ENCODE data around the gene ZFHX3. TPM values are rescaled to one million over a fixed set of nuclear protein-coding genes. Genes with fewer than 3 reads are reported as not detected.

Gene ZFHX3
- total RNA-seq, 6 experiments from 2014 or later = 7.1 to 9.4 (median 7.7) TPM

GRCh38 chr16:72853575-72854266, 194.2 kb downstream of the ZFHX3 start:
- no peak for TF ChIP-seq POLR2A (IDR thresholded peaks at IDR 0.05)
- TF ChIP-seq, protein P1, sequence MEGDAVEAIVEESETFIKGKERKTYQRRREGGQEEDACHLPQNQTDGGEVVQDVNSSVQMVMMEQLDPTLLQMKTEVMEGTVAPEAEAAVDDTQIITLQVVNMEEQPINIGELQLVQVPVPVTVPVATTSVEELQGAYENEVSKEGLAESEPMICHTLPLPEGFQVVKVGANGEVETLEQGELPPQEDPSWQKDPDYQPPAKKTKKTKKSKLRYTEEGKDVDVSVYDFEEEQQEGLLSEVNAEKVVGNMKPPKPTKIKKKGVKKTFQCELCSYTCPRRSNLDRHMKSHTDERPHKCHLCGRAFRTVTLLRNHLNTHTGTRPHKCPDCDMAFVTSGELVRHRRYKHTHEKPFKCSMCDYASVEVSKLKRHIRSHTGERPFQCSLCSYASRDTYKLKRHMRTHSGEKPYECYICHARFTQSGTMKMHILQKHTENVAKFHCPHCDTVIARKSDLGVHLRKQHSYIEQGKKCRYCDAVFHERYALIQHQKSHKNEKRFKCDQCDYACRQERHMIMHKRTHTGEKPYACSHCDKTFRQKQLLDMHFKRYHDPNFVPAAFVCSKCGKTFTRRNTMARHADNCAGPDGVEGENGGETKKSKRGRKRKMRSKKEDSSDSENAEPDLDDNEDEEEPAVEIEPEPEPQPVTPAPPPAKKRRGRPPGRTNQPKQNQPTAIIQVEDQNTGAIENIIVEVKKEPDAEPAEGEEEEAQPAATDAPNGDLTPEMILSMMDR (IDR thresholded peaks at IDR 0.05) = no peak
- ATAC-seq (no peak), DNase-seq (no peak)
- no peaks in the 10 kb centered on the region for H3K9me3 ChIP-seq
- no peak overlapping the region for H3K27ac ChIP-seq
- peaks cover 0 to 8% (median 0%) of the 10 kb centered on the region in 4 donors for H3K4me1 ChIP-seq
- WGBS (ENCODE audit: insufficient coverage, low coverage, low lambda C conversion rate, missing lambda C conversion rate) = 74% methylated on average over 4 of the region's 4 CpGs
- no peaks in the 10 kb centered on the region for H3K27me3 ChIP-seq
- intact Hi-C loops (cut with DNase I) = no loop called here
- H3K4me3 ChIP-seq = no peak overlapping the region
- no peaks in the 10 kb centered on the region for H3K36me3 ChIP-seq

GRCh38 chr16:72852421-72852820, 195.5 kb downstream of the ZFHX3 start:
- Histone ChIP-seq H3K27ac (no peak overlapping the region), H3K4me1 (peaks cover 0 to 20% (median 6%) of the 10 kb centered on the region in 4 donors), H3K4me3 (no peak overlapping the region), H3K27me3 (no peaks in the 10 kb centered on the region), H3K36me3 (no peaks in the 10 kb centered on the region), H3K9me3 (no peaks in the 10 kb centered on the region)
- intact Hi-C loops (cut with DNase I) = no loop called here
- ATAC-seq (no peak), DNase-seq (no peak)
- 100% methylated on average over 1 of the region's 1 CpG for WGBS (ENCODE audit: insufficient coverage, low coverage, low lambda C conversion rate, missing lambda C conversion rate)
- TF ChIP-seq, protein P1 (IDR thresholded peaks at IDR 0.05) = no peak
- no peak for TF ChIP-seq POLR2A (IDR thresholded peaks at IDR 0.05)

DNA sequence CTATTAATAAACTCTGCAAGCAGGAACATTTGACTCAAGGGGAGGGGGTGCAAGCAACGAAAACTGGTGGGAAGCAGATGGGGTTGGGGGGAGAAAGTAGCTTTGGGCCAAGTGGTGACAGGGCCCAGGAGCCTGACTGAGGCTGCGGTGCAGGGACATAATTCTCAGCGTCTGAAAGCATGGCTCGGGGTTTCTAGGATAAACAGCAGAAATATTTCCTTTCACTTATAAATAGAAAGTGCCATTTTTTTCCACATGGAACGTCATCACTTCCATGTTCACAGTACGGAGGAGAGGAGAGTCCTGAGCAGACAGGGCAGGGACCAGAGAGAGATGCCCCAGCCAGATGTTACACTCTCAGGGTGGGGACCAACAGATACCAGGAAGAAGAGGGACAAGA, 197.1 kb downstream of the ZFHX3 start:
- WGBS (ENCODE audit: insufficient coverage, low coverage, low lambda C conversion rate, missing lambda C conversion rate) = 52% methylated on average over 6 of the region's 6 CpGs
- Histone ChIP-seq H3K9me3 (no peaks in the 10 kb centered on the region), H3K4me1 (peaks cover 0 to 21% (median 6%) of the 10 kb centered on the region in 4 donors), H3K27ac (peak overlapping the region in 1 of 3 donors; percentile 50), H3K27me3 (no peaks in the 10 kb centered on the region), H3K4me3 (no peak overlapping the region), H3K36me3 (no peaks in the 10 kb centered on the region)
- TF ChIP-seq POLR2A (IDR thresholded peaks at IDR 0.05) = no peak
- TF ChIP-seq, protein P1 (IDR thresholded peaks at IDR 0.05) = no peak
- intact Hi-C loops (cut with DNase I) = no loop called here
- DNase-seq (no peak), ATAC-seq (no peak)

DNA sequence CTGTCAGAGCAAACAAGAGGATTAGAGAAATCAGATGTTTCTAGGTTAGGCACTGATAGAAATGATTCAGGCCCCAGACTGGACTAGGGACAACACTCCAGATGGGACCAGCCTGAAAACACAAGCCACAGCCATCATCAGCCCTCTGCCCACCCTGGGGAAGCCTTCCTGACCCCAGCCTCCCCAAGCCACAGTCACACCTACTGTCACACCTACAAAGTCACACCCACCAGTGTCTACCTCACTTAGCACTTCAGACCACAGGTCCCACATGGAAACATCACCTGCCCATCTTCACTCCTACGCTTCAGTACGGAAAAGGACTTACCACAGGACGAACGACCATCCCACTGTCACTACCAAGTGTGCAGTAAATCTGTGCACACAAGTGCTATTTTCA, 197.9 kb downstream of the ZFHX3 start:
- intact Hi-C loops (cut with DNase I) = no loop called here
- Histone ChIP-seq H3K9me3 (no peaks in the 10 kb centered on the region), H3K27me3 (no peaks in the 10 kb centered on the region), H3K36me3 (no peaks in the 10 kb centered on the region), H3K4me1 (peaks cover 0 to 21% (median 6%) of the 10 kb centered on the region in 4 donors), H3K4me3 (no peak overlapping the region), H3K27ac (no peak overlapping the region)
- no peak for TF ChIP-seq POLR2A (IDR thresholded peaks at IDR 0.05)
- TF ChIP-seq, protein P1 (IDR thresholded peaks at IDR 0.05) = no peak
- WGBS (ENCODE audit: insufficient coverage, low coverage, low lambda C conversion rate, missing lambda C conversion rate) = 90% methylated on average over 4 of the region's 4 CpGs
- DNase-seq = no peak
- ATAC-seq = no peak

All from right lobe of liver (tissue), 6 donors.